Pancreas (tissue), 10 donors: ENCODE data around the gene NSDHL. TPM values are rescaled to one million over a fixed set of nuclear protein-coding genes. Genes with fewer than 3 reads are reported as not detected.
A peak's percentile ranks its signal among the peaks of the same experiment; 100 is the strongest.
"Not testable (repeated sequence)": the region's sequence is repeated elsewhere in the genome, so short reads cannot be mapped to it uniquely, and the experiment has no call there.

Experiments
- ATAC-seq, 4 donors: fragments of 200-7000 bp; cut with Tn5 transposase; one replicate each; pipeline versions ENCODE4 v1.8.0 to v1.9.1; 2020; ENCODE audit warnings: mild to moderate bottlenecking in 4 of 4, moderate library complexity in 4 of 4
- DNase-seq, 6 donors: peaks; one replicate each; pipeline ENCODE4 v3.0.0-alpha.2; 2020
- FAIRE-seq: peaks from 2 replicates; lab custom pipeline; 2012; peaks lifted over from hg19 to GRCh38; lab: Jason Lieb, UNC
- H3K27ac ChIP-seq, 4 donors: fragments of 200-600 bp; sonication (generic); 1 replicate in 3 of 4; 2 replicates in 1 of 4; pipeline versions ENCODE4 v1.5.0 to v1.8.0; 2020
- H3K27me3 ChIP-seq, 4 donors: fragments of 200-600 bp; one replicate each; pipeline ENCODE4 v1.8.0; 2021
- H3K36me3 ChIP-seq, 3 donors: fragments of 200-600 bp; sonication (generic) in 1 of 3; one replicate each; pipeline versions ENCODE4 v1.5.0 to v1.8.0; 2020 to 2021
- H3K4me1 ChIP-seq, 3 donors: fragments of 200-600 bp; one replicate each; pipeline ENCODE4 v1.8.0; 2021
- H3K4me3 ChIP-seq, 4 donors: fragments of 200-600 bp; sonication (generic) in 2 of 4; one replicate each; pipeline versions ENCODE4 v1.5.0 to v1.8.0; 2020 to 2021
- H3K9me3 ChIP-seq, 4 donors: fragments of 200-600 bp; one replicate each; pipeline ENCODE4 v1.8.0; 2021
- WGBS, 2 donors: extraction: QIAGEN DNeasy Blood & Tissue Kit; methylation state at CpG; one replicate each; pipeline ENCODE4 v1.1.7; 2013; 5-methylcytosine and 5-hydroxymethylcytosine counted together
- intact Hi-C, 3 donors: fragments of 100-400 bp; cut with DNase I; formaldehyde crosslinking; loops; one replicate each; pipeline versions ENCODE4 v1.11.1 to v1.14.2; 2022
- polyA plus RNA-seq, 2 donors: library from polyadenylated mRNA; stranded (reverse); fragments of 200-250 nt; gene quantifications; one replicate each; pipeline ENCODE4 v1.2.3, GENCODE V29; 2013
- total RNA-seq, 6 donors: library from RNA; stranded (reverse); fragmentation: NEBNext Ultra II Directional in 4 of 6; extraction: Animal tissue kit (Norgen Biotek cat#: 25700) in 4 of 6; gene quantifications; one replicate each; pipeline versions ENCODE4 v1.2.1 to v1.2.4, GENCODE V29; 2021 to 2023
- TF ChIP-seq, protein P1 (sequence below), 4 donors: fragments of 200-600 bp; sonication (generic) in 3 of 4; IDR thresholded peaks; one replicate each; pipeline versions ENCODE4 v1.5.0 to v1.8.0; 2021; ENCODE audit warnings: antibody characterized with exemption in 4 of 4
- donor health status: healthy with polysubstance abuse.
- donor health status: DM: no; HTN: no; CAD: no; lungs with moderate emphysema.
- donor health status: DM: no; HTN: no; CAD: no.
- donor health status: control.
- donor health status: control.
- donor health status: Bipolar disorder and iron deficiency.
- donor health status: DM: yes; HTN: yes; CAD: no.
- donor health status: DM: no; HTN: no; CAD: no.
- donor health status: DM: no; HTN: no; CAD: no.
- donor health status: DM: yes; HTN: yes; CAD: no.

Gene NSDHL
- total and polyA plus RNA-seq, 8 donors, result 4.6 to 8.3 (median 6.4) TPM

DNA sequence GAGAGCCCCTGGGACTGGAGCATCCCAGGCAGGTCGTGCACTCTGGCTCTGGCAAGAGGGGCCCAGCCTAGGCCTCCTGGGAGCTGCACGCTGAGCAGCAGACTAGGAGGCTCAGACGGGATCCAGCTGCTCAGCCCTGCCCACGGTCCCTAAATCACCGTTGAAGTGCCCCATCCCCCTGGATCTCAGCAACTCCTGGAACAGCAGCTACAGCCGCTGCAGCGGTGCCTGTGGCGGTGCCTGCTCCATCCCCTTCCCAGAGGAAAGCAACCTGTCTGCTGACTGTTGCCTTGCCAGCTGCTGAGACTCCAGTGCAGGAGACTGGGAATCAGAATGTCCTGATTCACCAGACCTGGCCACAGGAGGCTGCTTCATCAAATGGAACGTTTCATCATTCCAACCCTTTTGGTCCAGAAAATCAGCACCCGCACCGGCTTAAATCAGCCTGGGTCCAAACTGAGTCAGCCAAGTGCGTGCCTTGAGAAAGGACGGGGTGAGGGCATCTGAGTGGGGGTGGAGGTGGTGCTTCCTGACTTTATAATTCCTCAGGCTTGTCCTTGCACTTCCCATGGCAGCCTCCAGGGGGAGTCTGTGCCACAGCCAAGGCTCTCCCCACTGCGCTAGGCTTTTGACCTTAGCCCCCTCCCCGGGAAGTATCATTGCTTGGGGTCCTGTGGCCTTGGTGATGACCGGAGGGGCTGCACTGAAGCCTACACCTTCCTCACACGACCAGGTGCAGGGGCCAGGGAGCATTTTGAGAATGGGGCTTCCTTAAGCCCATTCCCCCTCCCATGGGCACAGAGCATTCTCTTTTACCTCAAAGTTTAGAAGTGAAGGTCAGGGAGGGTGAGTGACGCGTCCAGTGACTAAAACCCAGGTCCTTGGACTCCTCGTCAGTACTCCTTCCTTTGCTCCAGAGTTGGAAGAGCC, 73.6 kb downstream of the NSDHL start:
- WGBS, 2 donors, result 20 to 28% methylated on average over 20 of the region's 20 CpGs
- peaks cover 0 to 17% (median 0%) of the 10 kb centered on the region in 4 donors for H3K27me3 ChIP-seq
- TF ChIP-seq, protein P1, sequence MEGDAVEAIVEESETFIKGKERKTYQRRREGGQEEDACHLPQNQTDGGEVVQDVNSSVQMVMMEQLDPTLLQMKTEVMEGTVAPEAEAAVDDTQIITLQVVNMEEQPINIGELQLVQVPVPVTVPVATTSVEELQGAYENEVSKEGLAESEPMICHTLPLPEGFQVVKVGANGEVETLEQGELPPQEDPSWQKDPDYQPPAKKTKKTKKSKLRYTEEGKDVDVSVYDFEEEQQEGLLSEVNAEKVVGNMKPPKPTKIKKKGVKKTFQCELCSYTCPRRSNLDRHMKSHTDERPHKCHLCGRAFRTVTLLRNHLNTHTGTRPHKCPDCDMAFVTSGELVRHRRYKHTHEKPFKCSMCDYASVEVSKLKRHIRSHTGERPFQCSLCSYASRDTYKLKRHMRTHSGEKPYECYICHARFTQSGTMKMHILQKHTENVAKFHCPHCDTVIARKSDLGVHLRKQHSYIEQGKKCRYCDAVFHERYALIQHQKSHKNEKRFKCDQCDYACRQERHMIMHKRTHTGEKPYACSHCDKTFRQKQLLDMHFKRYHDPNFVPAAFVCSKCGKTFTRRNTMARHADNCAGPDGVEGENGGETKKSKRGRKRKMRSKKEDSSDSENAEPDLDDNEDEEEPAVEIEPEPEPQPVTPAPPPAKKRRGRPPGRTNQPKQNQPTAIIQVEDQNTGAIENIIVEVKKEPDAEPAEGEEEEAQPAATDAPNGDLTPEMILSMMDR (IDR thresholded peaks at IDR 0.05), result peak; percentile 60 to 74 (median 67)
- H3K9me3 ChIP-seq, result no peaks in the 10 kb centered on the region
- peak; percentile 51 to 91 (median 79) for ATAC-seq
- DNase-seq, result peak; percentile 14 to 81 (median 56)
- no peak overlapping the region for H3K27ac ChIP-seq
- H3K4me3 ChIP-seq, result no peak overlapping the region
- H3K4me1 ChIP-seq, result no peaks in the 10 kb centered on the region
- no peaks in the 10 kb centered on the region for H3K36me3 ChIP-seq
- FAIRE-seq, result no peak
- intact Hi-C loops, result no loop called here

DNA sequence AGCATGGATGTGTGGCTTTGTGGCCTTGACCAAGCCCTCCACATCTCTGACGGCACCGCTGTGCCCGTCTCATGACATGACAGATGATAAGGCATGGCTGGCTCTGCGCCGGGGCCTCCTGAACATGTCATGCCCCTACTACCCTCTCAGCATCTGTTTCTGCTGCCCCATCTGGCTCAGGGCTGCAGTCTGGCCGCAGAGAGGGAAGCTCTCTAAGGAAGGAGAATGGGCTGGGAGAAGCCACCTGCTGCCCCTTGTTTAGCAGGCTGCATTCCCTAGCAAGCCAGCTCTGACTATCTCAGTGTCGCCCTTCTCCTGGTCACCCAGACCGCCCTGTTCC, 74.2 kb downstream of the NSDHL start:
- H3K27ac ChIP-seq, result no peak overlapping the region
- no peaks in the 10 kb centered on the region for H3K9me3 ChIP-seq
- peak in 1 of 4 donors; percentile 13 for ATAC-seq
- peak in 2 of 6 donors; percentile 50 to 51 for DNase-seq
- TF ChIP-seq, protein P1 (IDR thresholded peaks at IDR 0.05), result no peak
- no peak for FAIRE-seq
- WGBS, 2 donors, result 37 to 44% methylated on average over 8 of the region's 8 CpGs
- no peaks in the 10 kb centered on the region for H3K36me3 ChIP-seq
- H3K4me1 ChIP-seq, result no peaks in the 10 kb centered on the region
- H3K4me3 ChIP-seq, result no peak overlapping the region
- intact Hi-C loops, result no loop called here
- H3K27me3 ChIP-seq, result peaks cover 0 to 17% (median 0%) of the 10 kb centered on the region in 4 donors

GRCh38 chrX:152907084-152907651, 76.3 kb downstream of the NSDHL start:
- DNase-seq (peak in 1 of 6 donors; percentile 43), FAIRE-seq (no peak), ATAC-seq (peak in 2 of 4 donors; percentile 57 to 69)
- TF ChIP-seq, protein P1 (IDR thresholded peaks at IDR 0.05), result no peak
- Histone ChIP-seq H3K4me3 (no peak overlapping the region), H3K4me1 (no peaks in the 10 kb centered on the region), H3K36me3 (no peaks in the 10 kb centered on the region), H3K27me3 (peaks cover 0 to 13% (median 0%) of the 10 kb centered on the region in 4 donors), H3K9me3 (no peaks in the 10 kb centered on the region), H3K27ac (no peak overlapping the region)
- intact Hi-C loops, result no loop called here
- 52 to 57% methylated on average over 17 of the region's 17 CpGs for WGBS, 2 donors

DNA sequence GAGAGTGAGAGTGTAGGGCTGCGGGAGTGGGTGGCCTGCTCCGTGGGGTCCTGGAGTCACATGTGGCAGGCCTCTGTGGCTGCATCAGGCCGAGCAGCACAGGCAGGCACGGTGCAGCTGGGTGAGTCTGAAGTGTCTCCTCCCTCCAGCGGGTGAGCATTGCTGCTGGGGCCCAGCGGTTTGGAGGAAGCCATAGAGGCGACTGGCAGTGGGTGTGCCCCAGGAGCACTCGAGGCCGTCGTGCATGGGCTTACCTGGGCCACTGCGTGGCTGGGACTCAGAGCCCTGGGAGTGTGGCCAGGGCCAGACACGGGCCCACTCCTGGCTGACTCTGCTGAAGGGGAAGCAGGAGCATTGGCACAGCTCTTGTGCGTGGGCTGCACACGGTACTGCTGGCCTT, 77.6 kb downstream of the NSDHL start:
- DNase-seq, result peak in 1 of 6 donors; percentile 63
- TF ChIP-seq, protein P1 (IDR thresholded peaks at IDR 0.05), result no peak

GRCh38 chrX:152910018-152910417, 79.2 kb downstream of the NSDHL start:
- 80 to 83% methylated on average over 7 of the region's 7 CpGs for WGBS, 2 donors
- intact Hi-C loops, result not testable (repeated sequence)

More for the DNA sequence above, 77.6 kb downstream of the NSDHL start:
- FAIRE-seq, result no peak
- H3K4me3 ChIP-seq, result no peak overlapping the region
- H3K36me3 ChIP-seq, result no peaks in the 10 kb centered on the region
- WGBS, 2 donors, result 77 to 82% methylated on average over 14 of the region's 14 CpGs
- no peaks in the 10 kb centered on the region for H3K9me3 ChIP-seq
- ATAC-seq, result no peak
- H3K4me1 ChIP-seq, result no peaks in the 10 kb centered on the region
- peaks cover 0 to 13% (median 0%) of the 10 kb centered on the region in 4 donors for H3K27me3 ChIP-seq
- intact Hi-C loops, result no loop called here
- H3K27ac ChIP-seq, result no peak overlapping the region

More at GRCh38 chrX:152910018-152910417, 79.2 kb downstream of the NSDHL start:
- H3K36me3 ChIP-seq, ATAC-seq, H3K4me3 ChIP-seq, H3K4me1 ChIP-seq, H3K9me3 ChIP-seq, DNase-seq, H3K27me3 ChIP-seq, H3K27ac ChIP-seq, FAIRE-seq: not testable (repeated sequence)
